ENCODE data around the gene TMEM232. TPM values are rescaled to one million over a fixed set of nuclear protein-coding genes. Genes with fewer than 3 reads are reported as not detected.

TMEM232 gene
- total RNA-seq, 1 experiment from 2014 or later = 0.21 TPM

- H3K4me3 ChIP-seq (ENCODE audit: low read depth in 2 of 2, low read length in 2 of 2) = peak within 1 kb of the TSS; percentile 79 to 92
- H3K4me1 ChIP-seq (ENCODE audit: control insufficient read depth, insufficient read depth, low read length) = peaks cover 4% of the 10 kb centered on the region
- ATAC-seq (peak; percentile 98), DNase-seq (ENCODE audit: low read depth, low spot score) (peak; percentile 60)
- TF ChIP-seq POLR2AphosphoS5 (IDR thresholded peaks at IDR 0.05; ENCODE audit: low read depth, low read length) (peak; percentile 53; the same call in 1 of the 2 replicates), CTCF (IDR thresholded peaks at IDR 0.05) (no peak), TCF7L2 (IDR thresholded peaks at IDR 0.05; ENCODE audit: low read depth, low read length) (peak; percentile 56; the same call in 1 of the 2 replicates), SIN3A (IDR thresholded peaks at IDR 0.05; ENCODE audit: borderline replicate concordance, insufficient read depth, low read depth, low read length) (peak; percentile 91), REST (IDR thresholded peaks at IDR 0.05; ENCODE audit: insufficient read depth in 1 of 2, low read depth in 2 of 2, low read length in 1 of 2) (no peak)
- BruUV-seq (replicated peaks) = no TSS peak
- no peaks in the 10 kb centered on the region for H3K9me3 ChIP-seq (ENCODE audit: control insufficient read depth, insufficient read depth, low read depth, low read length)
- peaks cover 6% of the 10 kb centered on the region for H3K36me3 ChIP-seq (ENCODE audit: control insufficient read depth, insufficient read depth, low read length)
- POLR2A ChIA-PET = no interaction called here
- intact Hi-C loops (cut with micrococcal nuclease; ENCODE audit: unreplicated experiment) (no loop called here), in situ Hi-C loops (cut with HindIII; ENCODE audit: low pct_unique_long_range_greater_than_20kb, low sequenced_read_pairs) (no loop called here)
- H3K27ac ChIP-seq (ENCODE audit: low read length) = peak within 1 kb of the TSS; percentile 78
- CTCF ChIA-PET = no interaction called here
- peaks cover 3% of the 10 kb centered on the region; the same call in 1 of the 2 replicates for H3K27me3 ChIP-seq (ENCODE audit: control insufficient read depth, insufficient read depth, low read length)
These were observed 12.6 kb upstream of the TMEM232 start, which contains the start of gene SLC25A46 for GRCh38 chr5:110738812-110739651. SLC25A46 (plus strand) TSS chr5:110739007; CDS start chr5:110739120, 113 bp downstream.

GRCh38 chr5:110738503-110738811 lies 12.0 kb upstream of the TMEM232 start:
- Histone ChIP-seq H3K36me3 (ENCODE audit: control insufficient read depth, insufficient read depth, low read length) (peaks cover 6% of the 10 kb centered on the region), H3K4me3 (ENCODE audit: low read depth in 2 of 2, low read length in 2 of 2) (peak overlapping the region; percentile 79 to 92), H3K9me3 (ENCODE audit: control insufficient read depth, insufficient read depth, low read depth, low read length) (no peaks in the 10 kb centered on the region), H3K27ac (ENCODE audit: low read length) (peak overlapping the region; percentile 78), H3K4me1 (ENCODE audit: control insufficient read depth, insufficient read depth, low read length) (peaks cover 4% of the 10 kb centered on the region), H3K27me3 (ENCODE audit: control insufficient read depth, insufficient read depth, low read length) (peaks cover 3% of the 10 kb centered on the region; the same call in 1 of the 2 replicates)
- TF ChIP-seq CTCF (IDR thresholded peaks at IDR 0.05) (no peak), SIN3A (IDR thresholded peaks at IDR 0.05; ENCODE audit: borderline replicate concordance, insufficient read depth, low read depth, low read length) (no peak), REST (IDR thresholded peaks at IDR 0.05; ENCODE audit: insufficient read depth in 1 of 2, low read depth in 2 of 2, low read length in 1 of 2) (no peak), TCF7L2 (IDR thresholded peaks at IDR 0.05; ENCODE audit: low read depth, low read length) (no peak), POLR2AphosphoS5 (IDR thresholded peaks at IDR 0.05; ENCODE audit: low read depth, low read length) (no peak)
- in situ Hi-C loops (cut with HindIII; ENCODE audit: low pct_unique_long_range_greater_than_20kb, low sequenced_read_pairs) (no loop called here), intact Hi-C loops (cut with micrococcal nuclease; ENCODE audit: unreplicated experiment) (no loop called here)
- POLR2A ChIA-PET = no interaction called here
- ATAC-seq = peak; percentile 79
- CTCF ChIA-PET = no interaction called here
- DNase-seq (ENCODE audit: low read depth, low spot score) = no peak
- BruUV-seq (replicated peaks) = TSS peak; percentile 93

Data from Panc1 (cell line).